GM21825 (cell line): ENCODE results near the gene SLC25A38.
A peak's percentile ranks its signal among the peaks of the same experiment; 100 is the strongest.
"Not testable (repeated sequence)": the region's sequence is repeated elsewhere in the genome, so short reads cannot be mapped to it uniquely, and the experiment has no call there.

ENCODE experiments used
- ATAC-seq: cut with Tn5 transposase; IDR thresholded peaks from one replicate; pipeline ENCODE4 v1.9.1; 2021; ENCODE audit warnings: mild to moderate bottlenecking, moderate library complexity; ENCODE audit not compliant: unreplicated experiment

Gene SLC25A38

GRCh38 chr3:39383045-39383880, at the start of gene SLC25A38:
SLC25A38 (plus strand) TSS chr3:39383370; CDS start chr3:39383725, 355 bp downstream.
- ATAC-seq: peak; percentile 62

- ATAC-seq: no peak
Measured at GRCh38 chr3:39333607-39334006, 49.6 kb upstream of the SLC25A38 start.

DNA sequence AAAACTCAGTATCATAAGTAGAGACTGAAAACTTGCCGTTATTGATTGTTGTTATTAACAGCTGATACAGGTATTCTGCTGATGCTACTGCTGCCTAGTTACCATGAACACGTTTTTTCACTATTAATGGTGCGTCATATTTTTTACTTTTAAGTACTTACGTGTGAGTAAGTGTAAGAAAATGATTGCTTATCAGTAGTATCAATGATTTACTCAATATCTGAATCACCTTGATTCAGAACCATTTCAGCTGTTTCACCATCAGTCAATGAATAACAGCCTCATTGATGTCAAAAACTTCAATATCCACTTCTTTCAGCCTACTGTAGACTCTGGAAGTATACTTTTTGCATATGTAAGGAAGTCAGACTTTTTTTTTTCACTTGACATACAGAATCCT, 49.0 kb upstream of the SLC25A38 start:
- no peak for ATAC-seq

DNA sequence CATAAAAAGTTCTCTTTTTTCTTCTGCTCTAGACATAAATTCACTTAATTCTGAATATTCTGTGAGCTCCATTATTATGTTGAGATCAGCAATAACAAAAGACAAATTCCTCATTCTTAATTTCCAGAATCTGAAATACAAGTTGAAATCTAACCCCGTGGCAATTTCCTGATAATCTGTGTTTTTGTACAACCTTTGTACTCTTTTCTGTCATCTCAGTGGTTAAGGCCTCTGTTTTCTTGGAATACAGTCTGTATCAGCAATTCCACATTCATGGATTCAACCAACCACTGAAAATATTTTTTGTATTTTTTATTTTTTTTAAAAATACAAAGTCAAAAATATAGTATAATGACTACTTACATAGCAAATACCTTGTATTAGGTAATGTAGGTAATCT, 45.0 kb upstream of the SLC25A38 start:
- no peak for ATAC-seq

DNA sequence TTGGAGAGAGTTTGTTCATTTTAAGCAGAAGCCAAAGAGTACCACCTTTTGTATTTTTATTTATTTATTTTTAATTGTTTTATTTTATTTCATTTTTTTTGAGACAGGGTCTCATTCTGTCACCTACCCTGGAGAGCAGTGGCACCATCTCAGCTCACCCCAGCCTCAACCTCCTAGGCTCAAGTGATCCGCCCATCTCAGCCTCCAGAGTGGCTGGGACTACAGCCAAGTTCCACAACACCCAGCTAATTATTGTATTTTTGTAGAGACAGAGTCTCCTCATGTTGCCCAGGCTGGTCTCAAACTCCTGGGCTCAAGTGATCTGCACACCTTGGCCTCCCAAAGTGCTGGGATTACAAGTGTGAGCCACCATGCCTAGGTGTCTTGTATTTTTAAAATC, 44.1 kb upstream of the SLC25A38 start:
- no peak for ATAC-seq

DNA sequence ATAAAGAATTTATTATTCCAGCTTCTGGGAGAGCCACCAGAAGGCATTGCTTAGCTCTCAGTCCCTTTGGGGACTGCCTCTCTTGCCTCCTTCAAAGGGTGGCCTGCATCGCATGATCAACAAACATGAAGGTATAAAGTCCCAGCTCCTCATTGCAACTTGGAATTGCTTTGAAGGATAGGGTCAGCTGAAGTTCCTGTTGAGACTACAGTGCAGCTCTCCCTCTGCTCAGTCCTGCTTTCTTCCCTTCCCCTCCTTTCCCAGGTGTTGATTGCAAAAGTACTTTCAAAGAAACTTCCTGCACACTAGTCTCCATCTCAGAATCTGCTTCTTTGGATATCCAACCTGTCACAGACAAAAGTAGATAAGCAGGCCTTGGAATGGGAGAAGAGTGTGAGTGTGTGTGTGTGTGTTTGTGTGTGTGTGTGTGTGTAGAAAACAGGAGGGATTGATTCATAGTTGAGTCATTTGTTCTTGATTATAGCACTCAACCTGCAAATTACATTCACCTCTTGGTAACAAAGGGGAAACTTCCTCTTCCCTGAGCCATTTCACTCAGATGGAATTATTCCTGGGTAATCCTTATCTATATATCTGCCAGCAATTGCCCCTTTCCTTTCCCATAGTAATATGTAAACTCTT, 40.0 kb upstream of the SLC25A38 start:
- no peak for ATAC-seq

DNA sequence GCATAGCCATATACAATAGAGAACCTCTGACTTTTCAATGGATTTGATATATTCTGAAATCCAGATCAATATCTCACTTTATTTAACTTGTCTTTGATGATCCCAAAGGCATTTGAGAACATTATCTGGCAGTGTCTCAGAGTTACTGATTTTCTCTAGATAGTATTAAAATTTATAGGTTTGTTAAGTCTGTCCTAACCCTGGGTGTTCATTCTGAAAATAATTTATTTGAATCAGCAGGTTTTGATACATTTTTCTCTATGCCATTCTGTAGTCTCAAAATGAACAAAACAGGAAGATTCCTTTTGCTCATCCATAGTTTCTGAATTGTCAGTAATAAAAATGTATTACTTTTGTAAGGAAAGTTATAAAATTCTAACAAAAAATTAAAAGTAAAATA, 39.4 kb upstream of the SLC25A38 start:
- ATAC-seq: no peak

DNA sequence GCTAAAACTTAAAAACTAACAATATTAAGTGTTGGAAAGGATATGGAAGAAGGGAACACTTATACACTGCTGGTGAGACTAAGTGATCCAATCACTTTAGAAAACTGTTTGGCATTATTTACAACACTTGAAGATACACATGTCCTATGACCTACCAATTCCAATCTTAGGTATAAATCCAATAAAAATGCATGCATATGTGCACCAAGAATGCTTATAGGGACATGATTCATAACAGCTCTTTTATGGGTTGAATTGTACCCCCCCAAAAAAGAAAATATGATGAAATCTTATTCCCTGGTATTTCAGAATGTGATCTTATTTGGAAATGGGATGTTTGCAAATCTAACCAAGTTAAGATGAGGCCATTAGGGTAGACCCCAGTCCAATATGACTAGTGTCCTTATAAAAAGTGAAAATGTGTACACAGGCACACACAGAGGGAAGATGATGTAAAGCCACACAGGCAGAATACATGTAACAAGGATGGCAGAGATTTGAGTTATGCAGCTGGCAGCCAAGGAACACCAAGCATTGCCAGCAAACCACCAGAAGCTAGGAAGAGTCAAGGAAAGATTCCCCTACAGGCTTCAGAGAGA, 38.3 kb upstream of the SLC25A38 start:
- ATAC-seq: no peak

DNA sequence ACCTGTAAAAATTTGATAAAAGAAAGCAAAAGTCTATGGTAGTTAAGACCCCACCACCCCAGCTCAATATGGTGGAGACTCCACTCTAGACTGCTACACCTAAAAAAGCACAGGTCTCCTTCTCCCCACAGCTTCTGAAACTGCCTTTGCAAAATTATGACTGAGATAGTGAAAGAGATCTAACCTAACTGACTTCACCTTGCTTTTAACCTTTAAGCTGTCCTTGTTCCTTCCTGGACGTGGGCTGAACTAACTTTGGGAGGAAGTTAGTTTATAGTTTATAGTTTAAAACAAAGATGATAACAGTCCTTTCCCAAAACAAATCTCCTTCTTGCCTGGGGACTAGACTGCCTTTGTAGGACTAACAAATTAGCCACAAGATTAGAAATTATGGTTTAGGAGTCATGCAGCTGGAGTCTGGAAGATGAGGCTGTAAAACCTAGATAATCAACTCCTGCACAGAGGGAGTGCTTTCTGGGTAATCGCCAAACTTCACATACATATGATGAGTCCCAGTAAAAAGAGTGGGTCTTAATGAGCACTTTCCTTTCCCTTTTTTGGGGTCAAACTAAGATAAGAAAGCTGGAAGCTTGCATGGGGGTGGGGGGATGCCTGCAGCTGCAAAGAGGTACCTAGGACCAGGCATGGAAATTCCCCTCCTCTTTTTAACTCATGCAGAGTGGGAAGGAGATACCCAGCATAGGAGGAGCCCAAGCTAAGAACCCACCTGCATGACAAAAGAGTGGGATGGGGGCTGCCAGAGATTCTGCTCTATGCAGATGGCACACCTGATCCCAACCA, 36.2 kb upstream of the SLC25A38 start:
- peak; percentile 73 for ATAC-seq

- ATAC-seq: no peak
Measured at GRCh38 chr3:39347586-39347876, 35.6 kb upstream of the SLC25A38 start.

GRCh38 chr3:39349080-39349479, 34.1 kb upstream of the SLC25A38 start:
- ATAC-seq: no peak

DNA sequence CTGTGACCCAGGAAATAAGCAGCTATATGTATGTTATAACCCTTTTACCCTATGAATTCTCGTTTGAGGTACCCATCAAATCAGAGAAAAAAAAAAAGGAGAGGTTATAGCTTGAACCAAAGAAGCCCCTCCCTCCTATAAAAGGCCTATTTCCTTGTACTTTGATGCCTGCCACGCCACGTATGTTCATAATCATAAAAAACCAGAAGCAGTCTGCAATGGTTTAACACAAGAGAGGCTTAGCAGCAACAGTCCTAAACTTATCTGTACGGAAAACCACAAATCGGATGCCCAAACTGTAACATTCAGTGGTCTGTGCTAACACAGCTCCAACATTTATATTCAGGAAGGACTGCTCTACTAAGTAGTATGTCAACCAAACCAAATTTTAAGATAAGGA, 32.5 kb upstream of the SLC25A38 start:
- no peak for ATAC-seq

DNA sequence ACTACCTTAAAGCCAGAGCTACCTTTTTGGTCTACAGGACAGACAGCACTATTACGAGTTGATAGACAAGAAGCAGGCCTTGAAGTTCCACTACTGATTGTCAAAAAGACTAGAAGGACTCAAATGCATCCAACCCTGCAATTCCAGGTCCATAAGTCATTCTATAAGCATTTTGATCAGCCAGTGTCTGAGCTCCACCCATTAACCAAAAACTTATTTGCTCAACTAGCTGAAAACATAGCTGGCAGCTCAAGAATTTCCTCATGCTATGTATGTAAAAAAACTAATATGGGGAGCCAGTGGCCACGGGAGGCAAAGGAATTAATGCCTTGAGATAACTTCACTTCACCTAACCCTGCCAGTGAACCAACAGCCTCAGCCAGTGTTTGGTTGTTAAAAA, 32.0 kb upstream of the SLC25A38 start:
- not testable (repeated sequence) for ATAC-seq

GRCh38 chr3:39353168-39353927, 29.8 kb upstream of the SLC25A38 start:
- ATAC-seq: not testable (repeated sequence)

- ATAC-seq: no peak
Measured at GRCh38 chr3:39358333-39358732, 24.8 kb upstream of the SLC25A38 start.

- no peak for ATAC-seq
Measured at GRCh38 chr3:39361252-39361927, 21.8 kb upstream of the SLC25A38 start.

GRCh38 chr3:39362192-39362591, 21.0 kb upstream of the SLC25A38 start:
- no peak for ATAC-seq

- no peak for ATAC-seq
Measured at GRCh38 chr3:39362812-39363211, 20.4 kb upstream of the SLC25A38 start.

GRCh38 chr3:39370450-39370849, 12.7 kb upstream of the SLC25A38 start:
- ATAC-seq: not testable (repeated sequence)

DNA sequence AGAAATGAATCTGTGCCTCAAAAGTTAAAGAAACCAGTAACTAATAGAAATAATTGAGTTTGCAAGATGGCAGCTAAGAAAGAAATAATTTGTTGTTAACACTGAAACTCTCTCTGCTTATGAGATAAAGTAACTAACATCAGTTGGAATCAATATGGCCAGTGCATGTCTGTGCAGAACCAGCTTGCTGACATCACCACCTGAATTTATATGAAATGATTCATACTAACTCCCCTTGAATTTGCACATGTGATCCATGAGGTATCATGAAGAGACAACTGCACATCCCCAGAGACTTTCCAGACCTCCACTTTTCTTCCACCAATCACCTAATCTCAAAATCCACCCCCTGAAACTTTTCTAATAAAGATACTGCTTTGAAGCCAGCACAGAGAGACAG, 10.3 kb upstream of the SLC25A38 start:
- no peak for ATAC-seq
